GM15510 (cell line): ENCODE data around the gene ACER1.

Experiments
- POLR2A ChIP-seq: IDR thresholded peaks from 3 replicates; pipeline ENCODE4 v1.6.1; 2011; ENCODE audit warnings: borderline replicate concordance; ENCODE audit not compliant: insufficient read length; ENCODE audit errors: extremely low read depth

ACER1 gene

DNA sequence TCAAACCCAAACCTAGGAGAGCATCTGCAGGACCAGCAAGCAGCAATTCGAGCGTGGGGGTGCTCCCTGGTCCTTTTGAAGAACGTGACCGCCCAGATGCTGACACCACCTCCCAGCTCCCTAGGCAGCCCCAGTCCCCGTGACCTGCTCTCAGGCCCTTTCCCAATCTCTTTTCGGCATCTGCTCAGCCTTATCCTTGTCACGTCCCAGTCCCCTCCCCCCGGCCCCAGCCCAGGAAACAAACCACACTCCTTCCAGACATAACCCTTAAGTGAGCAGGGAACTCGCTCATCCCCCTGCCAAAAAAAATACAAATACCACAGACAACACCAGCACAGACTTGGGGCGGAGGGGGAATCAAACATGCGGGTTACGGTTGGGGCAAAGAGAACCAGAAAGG is 57.0 kb downstream of the ACER1 start:
- TF ChIP-seq POLR2A = no peak

DNA sequence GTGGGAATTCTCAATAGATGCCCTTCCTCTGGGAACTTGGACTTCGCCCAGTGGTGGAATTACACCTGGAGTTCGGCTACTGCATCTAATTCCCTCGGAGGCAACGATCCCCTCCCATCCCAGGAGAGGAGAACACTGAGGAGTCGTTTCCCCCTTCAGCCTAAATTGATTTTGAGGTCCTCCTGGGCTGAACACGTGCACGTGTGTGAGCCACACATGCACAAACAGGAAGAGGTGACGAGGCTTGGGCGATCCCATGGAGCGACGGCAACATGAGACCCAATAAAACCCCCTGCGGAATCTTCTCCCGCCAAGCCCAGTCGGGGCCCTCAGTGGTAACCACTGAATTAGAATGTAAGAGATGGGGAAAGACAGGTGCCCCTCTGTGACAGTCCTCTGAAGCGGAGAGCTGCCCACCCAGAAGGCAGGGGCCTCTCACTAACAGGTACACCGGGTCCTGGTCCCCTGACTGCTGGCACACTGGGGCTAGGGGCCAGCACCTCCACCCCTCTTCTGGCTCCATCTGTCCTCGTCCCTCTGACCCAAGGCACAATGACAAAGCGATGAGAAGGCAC is 58.2 kb downstream of the ACER1 start:
- TF ChIP-seq POLR2A = no peak

DNA sequence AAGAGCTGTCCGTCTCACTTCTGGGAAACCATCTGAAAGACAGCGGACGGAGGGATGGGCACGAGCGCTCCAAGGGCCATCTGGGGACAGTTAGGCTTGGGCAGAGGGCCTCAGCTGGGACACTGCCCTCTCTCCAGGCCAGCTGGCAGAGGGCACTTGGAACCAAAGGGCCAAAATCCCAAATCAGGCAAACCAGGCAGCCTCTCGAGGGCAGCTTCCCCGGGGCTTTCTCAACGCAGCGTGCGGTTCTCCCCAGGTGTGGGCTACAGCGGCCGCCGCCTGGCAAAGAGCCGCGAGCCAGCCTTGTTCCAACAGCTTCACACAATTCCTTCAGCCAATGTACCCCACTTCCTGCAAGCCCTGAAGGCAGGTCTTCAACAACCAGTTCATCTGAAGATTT is 58.7 kb downstream of the ACER1 start:
- TF ChIP-seq POLR2A = no peak

DNA sequence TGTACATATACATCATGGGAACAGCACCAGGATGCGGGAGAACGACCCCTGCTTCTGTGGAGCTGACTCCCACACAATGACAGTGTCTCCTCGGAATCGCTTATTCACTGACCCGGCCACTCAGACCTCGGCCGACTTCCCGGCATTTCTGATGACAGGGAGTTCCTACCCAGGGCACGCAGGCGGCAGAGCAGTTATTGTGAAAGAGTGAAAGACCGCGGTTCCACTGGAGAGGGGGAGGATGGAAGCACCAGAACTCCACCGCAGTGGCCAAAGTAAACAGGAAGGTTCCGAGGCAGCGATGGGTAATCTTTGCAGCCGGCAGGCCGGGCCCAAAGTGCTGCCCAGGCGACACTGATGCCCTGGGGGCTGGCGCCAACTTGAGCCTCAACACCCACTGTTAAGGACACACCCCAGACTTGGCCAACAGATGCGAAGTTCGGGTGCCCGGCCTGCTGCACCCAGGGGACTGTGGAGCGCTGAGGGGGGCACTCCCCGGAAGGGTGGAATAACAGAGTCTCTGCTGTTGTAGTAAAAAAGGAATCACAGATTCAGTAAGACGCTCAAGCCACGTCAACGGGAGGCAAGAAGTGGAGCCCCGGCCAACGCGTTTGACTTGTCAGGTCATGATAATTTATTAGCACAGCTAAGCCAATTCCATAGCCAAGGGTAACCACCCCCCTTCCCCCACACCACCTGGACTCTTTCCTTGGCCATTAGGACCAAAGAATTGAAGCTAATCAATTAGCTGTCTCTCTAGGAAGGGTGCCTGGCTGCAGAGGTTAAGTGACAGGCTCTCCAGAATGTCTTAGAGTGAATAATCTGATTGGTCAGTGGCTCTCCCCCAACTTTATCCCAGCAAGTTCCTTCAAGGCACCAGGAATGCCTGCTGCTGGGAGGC is 59.5 kb downstream of the ACER1 start:
- TF ChIP-seq POLR2A = no peak

DNA sequence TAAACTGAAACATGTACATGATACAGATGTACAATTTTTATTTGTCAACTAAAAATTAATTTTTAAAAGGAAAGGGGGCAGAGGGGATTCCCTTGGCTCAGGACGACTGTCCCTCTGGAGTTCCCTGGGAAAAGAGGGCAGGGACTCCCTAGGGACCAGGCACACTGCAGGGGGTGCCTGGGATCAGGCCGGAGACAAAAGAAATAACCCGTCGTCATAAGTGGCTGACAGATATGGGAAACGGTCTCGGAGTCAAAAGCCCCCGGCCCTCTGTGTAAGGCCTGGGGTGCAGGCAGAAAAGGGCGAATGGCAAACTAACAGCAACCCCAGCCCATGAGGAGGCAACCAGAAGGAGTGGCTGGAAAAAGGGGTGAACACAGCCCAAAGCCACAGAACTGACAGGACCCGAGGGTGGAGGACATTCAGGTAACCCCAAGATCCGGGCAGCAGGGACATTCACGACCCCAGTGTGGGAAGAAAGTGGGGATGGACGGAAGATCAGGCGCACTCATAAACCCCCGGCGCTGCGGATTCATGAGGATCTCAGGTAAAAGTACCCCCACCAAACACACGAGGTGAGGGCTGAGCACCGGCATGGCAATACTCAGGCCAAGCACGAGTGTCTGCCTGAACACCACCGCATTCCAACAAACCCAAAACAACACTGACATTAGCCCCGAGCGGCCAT is 60.4 kb downstream of the ACER1 start:
- TF ChIP-seq POLR2A = no peak

DNA sequence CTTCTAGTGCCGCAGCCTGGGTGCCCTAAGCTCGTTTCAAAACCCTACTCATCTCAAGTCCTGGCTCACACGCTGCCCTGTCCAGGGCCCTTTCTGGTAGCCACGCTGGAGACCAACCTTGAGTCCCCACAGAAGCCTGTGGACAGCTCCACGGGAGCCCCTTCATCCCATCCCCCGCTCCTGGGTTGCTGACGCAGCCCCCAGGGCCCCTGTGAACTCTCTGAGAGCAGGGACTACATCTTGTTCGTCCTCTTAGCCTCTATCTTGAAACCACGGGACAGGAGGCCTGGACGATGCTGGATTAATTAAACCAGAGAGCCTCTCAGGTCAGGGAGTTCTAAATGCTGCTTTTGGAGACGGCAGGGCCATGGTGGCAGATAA is 61.0 kb downstream of the ACER1 start:
- TF ChIP-seq POLR2A = no peak

DNA sequence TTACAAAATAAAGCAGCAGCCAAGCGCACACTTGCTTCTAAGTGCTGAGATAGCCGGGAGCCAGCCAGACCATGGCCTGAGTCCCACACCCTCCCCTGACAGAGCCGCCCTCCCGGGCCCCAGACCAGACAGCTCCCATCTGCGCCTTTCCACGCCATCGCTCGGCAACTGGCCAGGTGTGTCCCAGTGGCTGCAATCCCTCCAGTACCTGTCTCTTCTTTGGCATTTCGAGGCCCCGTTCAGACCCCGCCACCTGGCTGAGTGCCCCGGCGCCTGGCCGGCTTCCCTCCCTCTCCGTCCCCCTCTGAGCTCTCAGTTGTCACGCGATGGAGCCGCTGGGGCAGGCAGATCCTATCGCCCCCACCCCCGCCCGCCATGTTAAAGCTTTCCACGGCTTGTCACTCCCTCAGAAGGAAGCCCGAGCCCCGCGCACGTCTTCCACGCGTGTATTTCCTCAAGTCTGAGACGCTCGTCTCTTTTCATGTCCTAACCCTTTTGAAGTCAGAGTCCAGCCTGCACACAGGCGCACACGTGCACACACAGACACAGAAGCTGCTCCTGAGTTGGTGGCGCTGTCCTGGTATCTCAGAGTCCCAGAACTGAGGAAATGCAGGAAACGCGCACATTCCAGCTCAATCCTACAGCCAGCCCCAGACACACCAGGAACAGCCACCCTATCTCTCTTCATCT is 61.5 kb downstream of the ACER1 start:
- TF ChIP-seq POLR2A = no peak

DNA sequence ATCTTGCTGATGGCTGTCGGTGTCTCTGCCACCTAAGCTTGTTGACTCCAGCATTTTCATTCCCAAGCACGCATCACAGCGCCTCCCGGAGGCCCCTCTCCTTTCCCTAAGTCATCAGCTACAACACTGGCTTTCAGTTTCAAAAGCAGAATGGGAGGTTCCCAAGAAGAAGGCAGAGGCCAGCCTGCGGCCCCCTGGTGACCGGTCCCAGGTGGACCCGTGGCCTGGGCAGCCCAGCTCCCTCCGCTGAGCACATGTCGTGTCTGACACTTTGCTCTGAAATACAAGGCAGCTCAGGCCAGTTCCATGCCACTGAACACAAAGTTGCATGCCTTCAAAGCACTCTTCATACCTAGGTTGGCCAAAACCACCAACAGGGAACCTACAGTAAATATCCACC is 62.2 kb downstream of the ACER1 start:
- no peak for TF ChIP-seq POLR2A

DNA sequence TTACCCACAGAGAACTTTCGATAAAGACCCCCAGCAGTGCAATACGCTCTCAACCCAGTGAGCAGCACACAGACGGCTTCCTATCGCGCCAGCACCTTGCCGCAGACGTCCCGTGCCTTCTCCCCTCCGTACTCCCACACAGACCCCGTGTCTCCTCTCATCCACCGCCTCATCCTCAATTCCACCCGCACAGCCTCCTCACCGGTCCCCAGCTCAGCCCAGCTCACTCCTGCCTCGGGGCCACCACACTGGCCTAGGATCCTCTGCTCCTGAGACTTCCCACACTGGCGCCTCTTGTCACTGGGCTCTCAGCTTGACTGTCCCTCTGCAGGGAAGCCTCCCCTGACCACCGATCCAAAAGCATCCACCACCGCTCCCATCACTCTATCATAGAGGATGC is 62.6 kb downstream of the ACER1 start:
- no peak for TF ChIP-seq POLR2A

DNA sequence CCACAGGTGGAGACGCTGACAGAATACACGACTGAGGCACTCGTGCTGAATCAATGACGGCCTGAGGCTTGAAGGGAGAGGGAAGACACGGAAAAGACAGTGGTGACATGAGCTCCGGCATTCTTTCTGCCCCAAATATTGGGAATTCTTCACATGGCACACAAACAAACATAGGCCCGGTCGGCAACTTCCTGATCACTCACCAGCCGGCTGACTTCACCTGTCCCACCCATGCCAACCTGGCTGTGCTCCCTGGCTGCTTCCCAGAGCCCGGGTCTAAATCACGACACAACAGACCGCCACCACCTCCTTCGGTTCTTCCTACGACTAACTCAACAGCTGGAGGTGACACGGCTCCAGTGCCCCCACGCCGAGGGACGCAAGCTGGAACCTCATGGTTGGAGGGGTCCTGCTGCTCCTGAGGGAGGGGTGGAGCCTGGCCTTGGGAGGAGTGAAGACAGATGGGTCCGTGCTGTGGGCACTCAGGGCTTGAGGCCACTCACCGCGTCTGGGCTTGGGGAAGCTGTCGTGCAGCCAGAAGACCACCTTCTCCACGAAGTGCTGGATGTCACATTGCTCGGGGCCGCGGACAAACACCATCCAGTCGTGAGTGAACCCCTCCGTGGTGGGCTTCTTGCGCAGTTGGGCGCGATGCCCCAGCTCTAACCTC is 63.2 kb downstream of the ACER1 start:
- TF ChIP-seq POLR2A = no peak

DNA sequence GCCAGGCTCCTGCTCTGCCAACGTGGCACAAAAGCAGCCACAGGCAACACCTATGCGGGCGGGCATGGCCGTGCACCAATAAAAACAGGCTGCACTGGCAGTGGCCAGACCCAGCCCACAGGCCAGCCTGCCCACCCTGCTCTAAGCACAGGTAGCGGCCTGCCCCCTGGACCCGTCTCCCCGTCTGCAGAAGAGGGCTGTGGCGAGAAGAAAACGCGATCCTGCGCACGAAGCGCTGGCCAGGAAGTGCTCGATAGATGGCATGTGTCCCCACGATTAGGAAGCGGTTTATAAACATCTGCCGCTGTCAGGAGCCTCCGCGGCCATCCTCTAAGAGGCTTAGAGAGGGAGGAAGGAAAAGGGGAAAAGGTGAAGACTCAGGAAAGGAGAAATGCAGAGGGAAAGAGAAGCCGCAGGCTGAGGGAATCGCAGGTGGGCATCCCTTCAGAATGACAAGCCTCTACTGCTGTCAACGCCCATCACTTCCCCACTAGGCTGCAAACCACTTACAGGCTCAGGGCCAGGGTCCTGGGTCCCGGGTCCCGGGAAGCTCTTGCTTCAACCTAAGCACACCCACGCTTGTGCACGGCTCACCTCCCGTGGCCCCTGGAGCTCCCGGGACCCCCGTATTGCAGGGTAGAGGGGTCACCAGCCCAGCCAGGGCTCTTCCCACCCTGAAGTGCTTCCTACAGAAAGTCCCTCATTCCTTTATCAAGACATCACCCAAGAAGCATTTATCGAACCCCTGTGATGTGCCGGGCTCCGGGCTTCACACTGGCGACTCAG is 64.1 kb downstream of the ACER1 start:
- TF ChIP-seq POLR2A = no peak

DNA sequence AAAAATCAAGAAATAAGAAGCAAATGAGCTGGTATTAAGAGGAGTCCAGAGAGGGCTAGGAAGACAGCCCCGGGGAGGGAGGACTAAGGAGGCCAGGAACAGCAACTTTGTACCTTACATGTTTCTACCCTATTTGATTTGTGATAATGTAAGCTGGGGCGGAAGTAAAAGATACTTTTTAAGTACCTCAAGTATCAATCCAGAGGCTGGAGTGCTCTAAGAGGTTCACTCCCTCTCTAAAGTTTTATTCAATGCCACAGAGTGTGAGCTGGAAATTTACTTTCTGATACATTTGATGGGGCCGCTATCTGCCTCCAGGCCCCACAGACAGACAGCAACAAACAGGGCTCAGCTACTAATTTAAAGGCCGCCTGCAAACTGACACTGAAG is 65.0 kb downstream of the ACER1 start:
- TF ChIP-seq POLR2A = no peak

DNA sequence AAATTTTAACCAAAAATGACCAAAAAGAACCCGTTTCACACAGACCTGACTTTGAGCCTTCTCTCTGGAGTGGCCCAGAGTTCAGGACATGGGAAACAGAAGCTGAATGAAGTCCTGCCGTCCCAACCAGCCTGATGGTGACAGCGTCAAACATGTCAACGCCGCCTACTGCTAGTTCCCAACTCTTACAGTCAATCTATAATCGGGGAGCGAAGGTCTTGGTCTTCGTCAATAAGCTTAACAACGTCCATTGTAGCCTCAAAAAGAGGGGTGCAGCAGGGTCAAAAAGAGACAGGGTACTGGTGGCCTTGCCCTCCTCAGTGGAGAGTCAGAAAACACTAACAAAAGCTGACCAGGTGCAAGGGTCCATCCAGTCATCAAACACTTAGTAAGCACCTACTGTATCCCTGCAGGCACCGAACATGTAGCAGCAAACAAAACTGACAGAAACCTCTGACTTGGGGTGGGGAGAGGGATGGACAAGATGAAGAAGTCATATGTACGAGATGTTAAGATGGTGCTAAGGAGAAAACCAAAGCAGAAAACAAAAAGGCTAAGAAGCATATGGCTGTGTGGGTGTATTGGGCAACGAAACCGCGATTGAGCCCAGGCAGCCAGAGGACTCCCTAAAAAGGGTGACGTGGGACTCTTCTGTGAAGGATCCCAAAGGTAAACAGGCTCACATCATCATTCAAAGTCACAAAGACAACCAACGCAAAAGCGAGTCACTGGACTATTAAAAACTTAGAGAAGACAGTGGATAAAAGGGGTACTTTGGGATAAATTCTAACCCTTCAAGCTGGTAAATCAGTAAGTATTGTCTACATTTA is 65.6 kb downstream of the ACER1 start:
- no peak for TF ChIP-seq POLR2A
